ENCODE measurements around the gene CXCL9.
"Not testable (repeated sequence)": the region's sequence is repeated elsewhere in the genome, so short reads cannot be mapped to it uniquely, and the experiment has no call there.

CXCL9 gene
- long read RNA-seq, donor 1 = 0 reads
- long read RNA-seq, donor 2 = 0 reads
- long read RNA-seq, donor 3 = 0 reads
- long read RNA-seq, donor 4 = 0 reads
- long read RNA-seq, donor 5 = 0 reads
- long read RNA-seq, donor 6 = 0 reads
- long read RNA-seq, donor 7 = 0 reads
- long read RNA-seq, donor 8 = 0 reads

- no peak for DNase-seq
These were observed at the start of gene CXCL9 for GRCh38 chr4:76007089-76007862. TSS of gene CXCL9 (minus strand) at chr4:76007509. CDS start at chr4:76007449, 60 bp downstream.

GRCh38 chr4:76055421-76055820 lies 48.1 kb upstream of the CXCL9 start:
- no peak for DNase-seq

- no peak for DNase-seq
These were observed 47.7 kb upstream of the CXCL9 start for GRCh38 chr4:76055016-76055415.

- DNase-seq = no peak
These were observed 46.4 kb upstream of the CXCL9 start for GRCh38 chr4:76053730-76054129.

GRCh38 chr4:76050560-76051050 lies 43.3 kb upstream of the CXCL9 start:
- DNase-seq = not testable (repeated sequence)

GRCh38 chr4:76049860-76050416 lies 42.6 kb upstream of the CXCL9 start:
- DNase-seq = not testable (repeated sequence)

GRCh38 chr4:76044686-76045085 lies 37.4 kb upstream of the CXCL9 start:
- not testable (repeated sequence) for DNase-seq

- not testable (repeated sequence) for DNase-seq
These were observed 36.0 kb upstream of the CXCL9 start for GRCh38 chr4:76043306-76043705.

- not testable (repeated sequence) for DNase-seq
These were observed 35.1 kb upstream of the CXCL9 start for GRCh38 chr4:76042241-76042998.

GRCh38 chr4:76036855-76037254 lies 29.5 kb upstream of the CXCL9 start:
- DNase-seq = no peak

- no peak for DNase-seq
These were observed 28.6 kb upstream of the CXCL9 start, which contains the start of gene CXCL11 for GRCh38 chr4:76035799-76036380. TSS of gene CXCL11 (minus strand) at chr4:76036070. CDS start at chr4:76035987, 83 bp downstream.

- no peak for DNase-seq
These were observed 27.8 kb upstream of the CXCL9 start for GRCh38 chr4:76035141-76035540.

GRCh38 chr4:76029300-76029699 lies 22.0 kb upstream of the CXCL9 start:
- no peak for DNase-seq

GRCh38 chr4:76028350-76028765 lies 21.0 kb upstream of the CXCL9 start:
- DNase-seq = peak; percentile 2

GRCh38 chr4:76024065-76024464 lies 16.8 kb upstream of the CXCL9 start:
- no peak for DNase-seq

- no peak for DNase-seq
These were observed 16.1 kb upstream of the CXCL9 start, which contains the start of gene CXCL10 for GRCh38 chr4:76023389-76023788. TSS of gene CXCL10 (minus strand) at chr4:76023497. CDS start at chr4:76023431, 66 bp downstream.

- DNase-seq = no peak
These were observed 15.4 kb upstream of the CXCL9 start for GRCh38 chr4:76022677-76023076.

GRCh38 chr4:76022031-76022430 lies 14.7 kb upstream of the CXCL9 start:
- DNase-seq = no peak

GRCh38 chr4:76017056-76017686 lies 9.9 kb upstream of the CXCL9 start:
- no peak for DNase-seq

GRCh38 chr4:76016393-76016792 lies 9.1 kb upstream of the CXCL9 start:
- DNase-seq = no peak

GRCh38 chr4:76013540-76013939 lies 6.2 kb upstream of the CXCL9 start:
- DNase-seq = no peak

- no peak for DNase-seq
These were observed 5.1 kb upstream of the CXCL9 start for GRCh38 chr4:76012388-76012801.
